GM06990 (cell line): ENCODE results near the gene SEMA3C.

Source experiments
- DNase-seq: peaks from one replicate; pipeline ENCODE4 v3.0.0-alpha.2; 2011; ENCODE audit not compliant: insufficient read length; ENCODE audit errors: extremely low read depth
- H3K27me3 ChIP-seq: replicated peaks from 2 replicates; pipeline ENCODE4 v1.6.0; 2011; ENCODE audit warnings: low read length; ENCODE audit not compliant: control insufficient read depth, insufficient read depth
- H3K36me3 ChIP-seq: 2 replicates; pipeline ENCODE4 v1.5.1; 2011; ENCODE audit warnings: low read length; ENCODE audit not compliant: control insufficient read depth, insufficient read depth
- H3K4me3 ChIP-seq: replicated peaks from 2 replicates; pipeline ENCODE4 v1.5.1; 2011; ENCODE audit warnings: low read depth, mild to moderate bottlenecking, control low read depth, low read length
- CTCF ChIP-seq: IDR thresholded peaks from 2 replicates; pipeline ENCODE4 v1.5.1; 2011; ENCODE audit warnings: low read length, control low read depth, mild to moderate bottlenecking, inconsistent platforms; ENCODE audit not compliant: insufficient read depth, poor library complexity, severe bottlenecking

SEMA3C gene

GRCh38 chr7:80815733-80816132 lies 103.1 kb downstream of the SEMA3C start:
- DNase-seq, result no peak
- TF ChIP-seq CTCF, result no peak
- H3K4me3 ChIP-seq, result no peak overlapping the region
- H3K36me3 ChIP-seq, result no peaks in the 10 kb centered on the region
- H3K27me3 ChIP-seq, result no peaks in the 10 kb centered on the region

DNA sequence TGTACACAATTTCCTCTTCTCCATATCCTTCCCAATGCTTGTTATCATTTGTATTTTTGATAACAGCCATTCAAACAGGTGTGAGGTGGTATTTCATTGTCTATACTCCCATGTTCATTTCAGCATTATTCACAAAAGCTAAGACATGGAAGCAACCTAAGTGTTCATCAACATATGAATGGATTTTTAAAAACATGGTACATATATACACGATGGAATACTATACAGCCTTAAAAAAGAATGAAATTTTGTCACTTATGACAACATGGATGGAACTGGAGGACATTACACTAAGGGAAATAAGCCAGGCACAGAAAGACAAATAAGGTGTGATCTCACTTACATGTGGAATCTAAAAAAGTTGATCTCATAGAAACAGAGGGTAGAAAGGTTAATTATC lies 109.3 kb downstream of the SEMA3C start:
- Histone ChIP-seq H3K36me3 (no peaks in the 10 kb centered on the region), H3K4me3 (no peak overlapping the region), H3K27me3 (no peaks in the 10 kb centered on the region)
- no peak for TF ChIP-seq CTCF
- DNase-seq, result no peak

DNA sequence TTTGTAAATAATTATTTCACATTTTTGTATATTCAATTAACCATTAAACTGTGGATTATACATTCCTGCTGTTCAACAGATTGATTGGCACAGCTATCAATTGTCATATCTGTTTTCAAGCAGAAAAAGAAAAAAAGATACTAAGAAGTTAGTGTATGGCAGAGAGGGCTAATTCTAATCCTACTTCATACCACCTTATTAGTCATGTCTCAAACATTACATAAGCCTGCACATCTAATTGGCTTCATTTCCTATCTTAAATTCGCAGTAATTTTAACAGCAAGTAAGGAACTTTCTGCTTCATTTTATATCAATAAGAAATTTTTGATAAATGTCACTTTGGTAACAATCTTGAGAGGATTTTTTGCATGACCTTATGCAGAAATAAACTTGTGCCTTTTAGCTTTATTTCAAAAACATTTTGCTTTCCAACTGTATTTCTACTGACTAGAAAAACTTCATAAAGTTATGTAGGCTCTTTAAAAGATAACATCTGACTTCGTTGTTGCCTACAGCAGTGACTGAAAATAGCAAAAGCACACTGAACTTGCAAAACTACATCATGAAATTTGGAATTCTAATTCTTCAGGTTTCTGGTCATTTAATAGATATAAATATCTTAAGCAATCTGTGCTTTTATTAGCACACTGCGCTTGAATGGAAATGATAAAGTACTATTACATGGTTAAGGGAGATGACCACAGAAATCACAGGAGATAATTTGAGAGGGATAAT lies 111.5 kb downstream of the SEMA3C start:
- no peak for TF ChIP-seq CTCF
- H3K4me3 ChIP-seq, result no peak overlapping the region
- no peak for DNase-seq
- no peaks in the 10 kb centered on the region for H3K27me3 ChIP-seq
- H3K36me3 ChIP-seq, result no peaks in the 10 kb centered on the region

DNA sequence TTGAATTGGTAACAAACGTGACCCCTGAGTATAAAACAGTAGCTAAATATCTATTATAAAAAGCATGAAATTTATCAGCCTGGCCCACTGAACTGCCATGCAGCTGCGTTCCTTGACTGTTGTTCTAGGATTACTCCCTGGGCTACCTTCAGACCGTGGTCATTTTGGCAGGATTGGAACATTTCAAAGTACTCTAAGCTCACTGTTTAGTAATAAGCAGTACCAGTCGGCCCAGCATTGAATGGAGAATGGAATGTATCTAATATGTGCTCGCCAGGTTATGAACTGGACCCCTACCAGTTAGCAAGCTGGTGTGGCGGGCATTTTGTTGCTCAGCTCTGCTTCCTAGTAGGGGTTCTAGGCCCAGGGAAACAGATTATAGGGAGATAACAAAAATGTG lies 112.2 kb downstream of the SEMA3C start:
- Histone ChIP-seq H3K36me3 (no peaks in the 10 kb centered on the region), H3K4me3 (no peak overlapping the region), H3K27me3 (no peaks in the 10 kb centered on the region)
- no peak for TF ChIP-seq CTCF
- DNase-seq, result no peak

- DNase-seq, result no peak
- H3K4me3 ChIP-seq, result no peak overlapping the region
- no peak for TF ChIP-seq CTCF
- no peaks in the 10 kb centered on the region for H3K36me3 ChIP-seq
- no peaks in the 10 kb centered on the region for H3K27me3 ChIP-seq
Observed at GRCh38 chr7:80804589-80804988, 114.3 kb downstream of the SEMA3C start.

- TF ChIP-seq CTCF, result no peak
- Histone ChIP-seq H3K36me3 (no peaks in the 10 kb centered on the region), H3K27me3 (no peaks in the 10 kb centered on the region), H3K4me3 (no peak overlapping the region)
- no peak for DNase-seq
Observed at GRCh38 chr7:80802527-80802926, 116.3 kb downstream of the SEMA3C start.
